ENCODE results near the gene ABCB11.
"Not testable (repeated sequence)": the region's sequence is repeated elsewhere in the genome, so short reads cannot be mapped to it uniquely, and the experiment has no call there.

Gene ABCB11

DNA sequence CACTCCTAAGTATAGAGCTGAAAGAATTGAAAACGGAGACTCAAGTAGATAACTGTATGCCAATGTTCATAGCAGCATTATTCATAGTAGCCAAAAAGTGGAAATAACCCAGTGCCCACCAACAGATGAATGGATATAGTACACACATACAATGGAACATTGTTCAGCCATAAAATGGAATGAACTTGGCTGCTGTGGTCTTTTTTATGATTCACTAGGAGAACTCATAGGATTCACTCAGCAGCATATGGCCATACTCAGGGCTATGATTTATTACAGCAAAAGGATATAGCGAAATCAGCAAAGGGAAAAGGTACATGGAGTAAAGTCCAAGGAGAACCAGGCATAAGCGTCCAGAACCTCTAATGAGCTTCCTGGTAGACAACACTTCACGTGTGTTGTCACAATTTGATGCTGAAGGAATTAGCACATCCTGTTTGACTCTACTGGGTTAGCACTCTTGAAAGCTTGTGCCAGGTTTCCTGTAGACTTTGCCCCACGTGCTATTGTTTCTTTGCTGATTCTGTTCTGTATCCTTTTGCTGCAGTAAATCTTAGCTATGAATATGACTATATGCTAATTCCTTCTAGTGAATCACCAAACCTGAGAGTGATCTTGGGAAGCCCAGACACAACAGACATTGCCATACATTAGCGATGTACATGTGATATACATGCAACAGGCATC, 156.6 kb downstream of the ABCB11 start:
- H3K79me2 ChIP-seq (ENCODE audit: low read length): no peaks in the 10 kb centered on the region
- no peak for TF ChIP-seq EZH2phosphoT487 (IDR thresholded peaks at IDR 0.05; ENCODE audit: low read depth)
- TF ChIP-seq, protein P1, sequence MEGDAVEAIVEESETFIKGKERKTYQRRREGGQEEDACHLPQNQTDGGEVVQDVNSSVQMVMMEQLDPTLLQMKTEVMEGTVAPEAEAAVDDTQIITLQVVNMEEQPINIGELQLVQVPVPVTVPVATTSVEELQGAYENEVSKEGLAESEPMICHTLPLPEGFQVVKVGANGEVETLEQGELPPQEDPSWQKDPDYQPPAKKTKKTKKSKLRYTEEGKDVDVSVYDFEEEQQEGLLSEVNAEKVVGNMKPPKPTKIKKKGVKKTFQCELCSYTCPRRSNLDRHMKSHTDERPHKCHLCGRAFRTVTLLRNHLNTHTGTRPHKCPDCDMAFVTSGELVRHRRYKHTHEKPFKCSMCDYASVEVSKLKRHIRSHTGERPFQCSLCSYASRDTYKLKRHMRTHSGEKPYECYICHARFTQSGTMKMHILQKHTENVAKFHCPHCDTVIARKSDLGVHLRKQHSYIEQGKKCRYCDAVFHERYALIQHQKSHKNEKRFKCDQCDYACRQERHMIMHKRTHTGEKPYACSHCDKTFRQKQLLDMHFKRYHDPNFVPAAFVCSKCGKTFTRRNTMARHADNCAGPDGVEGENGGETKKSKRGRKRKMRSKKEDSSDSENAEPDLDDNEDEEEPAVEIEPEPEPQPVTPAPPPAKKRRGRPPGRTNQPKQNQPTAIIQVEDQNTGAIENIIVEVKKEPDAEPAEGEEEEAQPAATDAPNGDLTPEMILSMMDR (IDR thresholded peaks at IDR 0.05; ENCODE audit: low read depth, low read length): no peak
- no peak overlapping the region for H2AFZ ChIP-seq (ENCODE audit: low read depth, low read length)
- no peaks in the 10 kb centered on the region for H3K4me1 ChIP-seq (ENCODE audit: low read length)
- H4K20me1 ChIP-seq (ENCODE audit: insufficient read depth, low read length): no peaks in the 10 kb centered on the region; the same call in 1 of the 2 replicates
- H3K27ac ChIP-seq (ENCODE audit: low read length): no peak overlapping the region
- peaks cover 2% of the 10 kb centered on the region for H3K36me3 ChIP-seq (replicated peaks; ENCODE audit: low read depth, low read length)
- H3K9ac ChIP-seq (ENCODE audit: low read length): no peak overlapping the region
- H3K4me2 ChIP-seq (ENCODE audit: low read length): no peak overlapping the region
- no peaks in the 10 kb centered on the region for H3K9me3 ChIP-seq (ENCODE audit: insufficient read depth, low read length)
- no peak overlapping the region for H3K4me3 ChIP-seq (ENCODE audit: low read length)
- no peaks in the 10 kb centered on the region for H3K27me3 ChIP-seq (ENCODE audit: low read depth, low read length)

DNA sequence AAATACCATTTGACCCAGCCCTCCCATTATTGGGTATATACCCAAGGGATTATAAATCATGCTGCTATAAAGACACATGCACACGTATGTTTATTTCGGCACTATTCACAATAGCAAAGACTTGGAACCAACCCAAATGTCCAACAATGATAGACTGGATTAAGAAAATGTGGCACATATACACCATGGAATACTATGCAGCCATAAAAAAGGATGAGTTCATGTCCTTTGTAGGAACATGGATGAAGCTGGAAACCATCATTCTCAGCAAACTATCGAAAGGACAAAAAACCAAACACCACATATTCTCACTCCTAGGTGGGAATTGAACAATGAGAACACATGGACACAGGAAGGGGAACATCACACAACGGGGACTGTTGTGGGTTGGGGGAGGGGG, 160.3 kb downstream of the ABCB11 start:
- H3K36me3 ChIP-seq (replicated peaks; ENCODE audit: low read depth, low read length); H3K27ac ChIP-seq (ENCODE audit: low read length); H4K20me1 ChIP-seq (ENCODE audit: insufficient read depth, low read length): not testable (repeated sequence)

More for the DNA sequence above, 160.3 kb downstream of the ABCB11 start:
- not testable (repeated sequence) for H2AFZ ChIP-seq (ENCODE audit: low read depth, low read length); H3K27me3 ChIP-seq (ENCODE audit: low read depth, low read length); H3K4me2 ChIP-seq (ENCODE audit: low read length); H3K4me1 ChIP-seq (ENCODE audit: low read length); H3K4me3 ChIP-seq (ENCODE audit: low read length); H3K9ac ChIP-seq (ENCODE audit: low read length); H3K9me3 ChIP-seq (ENCODE audit: insufficient read depth, low read length); H3K79me2 ChIP-seq (ENCODE audit: low read length)

Data from OCI-LY3 (cell line).